T-helper 17 cell (primary cell): ENCODE results near the gene CD300A. TPM values are rescaled to one million over a fixed set of nuclear protein-coding genes. Genes with fewer than 3 reads are reported as not detected.

Experiments used
- ATAC-seq: fragments of 150-1000 bp; cut with Tn5 transposase; 2 replicates; pipeline ENCODE4 v1.10.0; 2021; ENCODE audit warnings: mild to moderate bottlenecking, moderate library complexity
- DNase-seq, 3 donors: peaks; one replicate each; pipeline versions ENCODE4 v3.0.0 to v3.0.0-alpha.2; 2020 to 2021
- H3K9me3 ChIP-seq: one replicate; pipeline ENCODE4 v1.7.0; 2013; ENCODE audit warnings: low read length, mild to moderate bottlenecking; ENCODE audit not compliant: control insufficient read depth, poor library complexity, severe bottlenecking
- H3K27ac Mint-ChIP-seq: one replicate; pipeline ENCODE4 v1.8.0; 2022; ENCODE audit warnings: mild to moderate bottlenecking, moderate library complexity, mixed read lengths
- H3K27me3 Mint-ChIP-seq: one replicate; pipeline ENCODE4 v1.8.0; 2022; ENCODE audit warnings: mixed read lengths
- H3K36me3 Mint-ChIP-seq: one replicate; pipeline ENCODE4 v1.8.0; 2022; ENCODE audit warnings: low read depth, mixed read lengths
- H3K4me1 Mint-ChIP-seq: one replicate; pipeline ENCODE4 v1.8.0; 2022; ENCODE audit warnings: mild to moderate bottlenecking, mixed read lengths
- H3K4me3 Mint-ChIP-seq: one replicate; pipeline ENCODE4 v1.8.0; 2022; ENCODE audit warnings: mild to moderate bottlenecking, moderate library complexity, mixed read lengths
- total RNA-seq, 4 donors: library from RNA in 2 of 4; stranded (reverse) in 2 of 4; gene quantifications; one replicate each; pipeline ENCODE4 v1.2.3 and lab custom pipeline; 2022 to 2026

Gene CD300A
- 1 to 10 TPM; 2.4 to 9.6 TPM for total RNA-seq
- total RNA-seq (lab: John Stamatoyannopoulos, UW): 2.4 to 13.5 reads per million in 2 donors

DNA sequence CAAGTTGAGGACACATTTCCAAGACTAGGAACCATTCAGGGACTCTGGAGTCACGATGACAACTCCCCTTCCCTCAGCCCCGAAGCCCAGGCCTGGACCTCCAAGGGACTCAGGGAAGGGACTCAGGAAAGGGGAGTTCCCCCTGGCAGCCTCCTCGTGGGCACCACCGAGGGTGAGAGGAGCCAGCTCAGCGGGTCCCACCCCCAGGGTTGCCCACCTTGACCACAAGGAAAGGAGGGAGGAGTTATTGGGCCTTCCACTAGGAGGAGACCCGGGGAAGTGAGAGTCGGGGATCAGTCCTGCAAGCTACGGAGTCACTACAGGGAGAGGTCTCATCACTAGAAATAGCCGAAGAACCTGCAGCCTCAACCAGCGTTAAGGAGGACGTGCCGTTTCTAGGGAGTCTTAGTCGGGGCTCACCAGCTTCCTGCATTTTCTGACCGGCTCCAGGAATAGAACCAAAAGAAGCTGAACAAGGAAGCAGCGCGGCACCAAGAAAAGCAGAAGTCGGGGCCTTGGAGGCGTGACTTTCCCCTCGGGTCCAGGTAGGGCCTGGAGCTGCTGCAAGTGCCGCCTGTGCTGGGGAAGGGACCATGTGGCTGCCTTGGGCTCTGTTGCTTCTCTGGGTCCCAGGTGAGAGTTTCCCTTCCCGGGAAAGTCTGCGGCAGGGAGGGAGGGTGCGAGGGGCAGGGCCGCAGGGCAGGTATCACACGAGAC, at the start of gene CD300A:
CD300A (plus strand) TSS at position 524 of the 717 bp plus-strand sequence; CDS start at position 594, 70 bp downstream.
- no peak for DNase-seq
- no peak for ATAC-seq
- H3K4me3 Mint-ChIP-seq: no peak within 1 kb of the TSS

DNA sequence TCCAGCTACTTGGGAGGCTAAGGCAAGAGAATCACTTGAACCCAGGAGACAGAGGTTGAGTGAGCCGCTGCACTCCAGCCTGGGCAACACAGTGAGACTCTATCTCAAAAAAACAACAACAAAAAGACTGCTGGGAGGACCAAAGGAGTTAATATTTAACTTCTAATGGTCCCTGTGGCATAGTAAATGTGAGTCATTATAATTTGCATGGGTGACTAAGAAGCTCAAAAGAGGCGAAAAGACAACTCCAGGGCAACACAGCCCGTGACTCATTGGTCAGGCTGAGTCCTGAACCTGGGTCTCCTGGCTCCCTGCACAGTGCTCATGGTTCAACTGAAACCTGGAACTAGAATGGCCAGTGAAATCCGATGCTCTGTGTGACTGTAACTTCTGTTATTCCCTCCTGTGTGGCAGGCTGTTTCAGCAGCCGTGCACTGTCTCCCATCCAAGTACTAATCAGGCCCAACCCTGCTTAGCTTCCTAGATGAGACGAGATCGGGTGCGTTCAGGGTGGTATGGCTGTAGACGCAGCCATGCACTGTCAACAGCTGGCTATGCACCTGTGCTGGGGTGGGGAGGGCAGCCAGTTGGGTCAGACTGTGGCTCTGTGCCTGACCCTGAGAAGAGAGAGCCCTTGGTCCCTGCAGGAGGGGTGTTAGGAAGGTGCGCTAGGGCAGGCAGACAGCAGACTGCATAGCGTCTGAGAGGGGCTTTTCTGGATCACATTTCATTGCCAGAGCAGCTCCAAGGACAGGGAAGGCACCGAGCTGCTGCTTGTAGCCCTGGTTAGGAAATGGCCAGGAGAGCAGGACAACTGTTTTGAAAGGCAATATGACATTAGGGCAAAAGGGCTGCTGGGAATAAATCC, 49.0 kb upstream of the CD300A start:
- H3K27ac Mint-ChIP-seq: no peak overlapping the region
- no peak overlapping the region for H3K4me3 Mint-ChIP-seq
- H3K27me3 Mint-ChIP-seq: peaks cover 47% of the 10 kb centered on the region
- no peak for DNase-seq
- H3K4me1 Mint-ChIP-seq: peaks cover 4% of the 10 kb centered on the region
- no peaks in the 10 kb centered on the region for H3K9me3 ChIP-seq
- no peak for ATAC-seq
- no peaks in the 10 kb centered on the region for H3K36me3 Mint-ChIP-seq

More for the DNA sequence above, at the start of gene CD300A:
- no peaks in the 10 kb centered on the region for H3K9me3 ChIP-seq
- no peaks in the 10 kb centered on the region for H3K36me3 Mint-ChIP-seq
- peaks cover 34% of the 10 kb centered on the region for H3K4me1 Mint-ChIP-seq
- no peak within 1 kb of the TSS for H3K27ac Mint-ChIP-seq
- no peaks in the 10 kb centered on the region for H3K27me3 Mint-ChIP-seq

GRCh38 chr17:74419928-74420411, 46.5 kb upstream of the CD300A start:
- H3K36me3 Mint-ChIP-seq: no peaks in the 10 kb centered on the region
- peaks cover 4% of the 10 kb centered on the region for H3K4me1 Mint-ChIP-seq
- peaks cover 51% of the 10 kb centered on the region for H3K27me3 Mint-ChIP-seq
- ATAC-seq (no peak), DNase-seq (no peak)
- H3K27ac Mint-ChIP-seq: no peak overlapping the region
- no peak overlapping the region for H3K4me3 Mint-ChIP-seq
- H3K9me3 ChIP-seq: no peaks in the 10 kb centered on the region

GRCh38 chr17:74424117-74424516, 42.3 kb upstream of the CD300A start:
- Mint-ChIP-seq H3K27ac (no peak overlapping the region), H3K36me3 (no peaks in the 10 kb centered on the region), H3K4me3 (no peak overlapping the region), H3K27me3 (peaks cover 58% of the 10 kb centered on the region), H3K4me1 (peaks cover 4% of the 10 kb centered on the region)
- no peaks in the 10 kb centered on the region for H3K9me3 ChIP-seq
- DNase-seq (no peak), ATAC-seq (no peak)

GRCh38 chr17:74424657-74425056, 41.8 kb upstream of the CD300A start:
- DNase-seq (no peak), ATAC-seq (no peak)

DNA sequence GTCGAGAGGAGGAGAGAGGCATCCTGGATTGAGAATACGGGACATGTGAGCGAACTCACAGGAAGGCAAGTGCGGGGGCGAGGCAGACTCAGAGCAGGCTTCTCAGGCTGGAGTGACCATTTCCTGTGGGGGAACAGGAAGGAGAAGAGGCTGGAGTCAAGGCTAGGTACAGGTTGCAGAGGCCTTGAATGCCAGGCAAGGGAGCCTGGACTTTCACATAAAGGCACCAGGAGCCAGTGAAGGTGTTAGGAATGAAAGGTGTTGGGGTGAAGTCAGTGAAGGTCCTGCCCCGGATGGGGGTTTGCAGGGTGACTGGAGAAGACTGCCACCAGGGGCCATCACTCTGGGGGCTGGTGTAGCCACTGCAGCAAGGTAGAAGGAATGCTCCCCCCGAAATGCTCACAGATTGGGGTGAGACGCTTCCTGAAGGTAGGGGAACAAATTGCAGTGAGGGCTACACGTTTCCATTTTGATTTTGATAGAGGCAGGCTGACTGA, 39.8 kb upstream of the CD300A start:
- ATAC-seq (no peak), DNase-seq (no peak)
- Mint-ChIP-seq H3K36me3 (no peaks in the 10 kb centered on the region), H3K4me1 (peaks cover 3% of the 10 kb centered on the region), H3K27me3 (peaks cover 53% of the 10 kb centered on the region), H3K4me3 (no peak overlapping the region), H3K27ac (no peak overlapping the region)
- H3K9me3 ChIP-seq: no peaks in the 10 kb centered on the region

More at GRCh38 chr17:74424657-74425056, 41.8 kb upstream of the CD300A start:
- H3K9me3 ChIP-seq: no peaks in the 10 kb centered on the region
- H3K36me3 Mint-ChIP-seq: no peaks in the 10 kb centered on the region
- peak overlapping the region; percentile 59 for H3K27ac Mint-ChIP-seq
- peaks cover 62% of the 10 kb centered on the region for H3K27me3 Mint-ChIP-seq
- H3K4me3 Mint-ChIP-seq: no peak overlapping the region
- H3K4me1 Mint-ChIP-seq: peaks cover 2% of the 10 kb centered on the region

- no peak overlapping the region for H3K4me3 Mint-ChIP-seq
- ATAC-seq: no peak
- no peaks in the 10 kb centered on the region for H3K36me3 Mint-ChIP-seq
- no peak for DNase-seq
- no peaks in the 10 kb centered on the region for H3K9me3 ChIP-seq
- H3K4me1 Mint-ChIP-seq: peaks cover 3% of the 10 kb centered on the region
- H3K27me3 Mint-ChIP-seq: peaks cover 53% of the 10 kb centered on the region
- no peak overlapping the region for H3K27ac Mint-ChIP-seq
Measured at GRCh38 chr17:74427048-74427762, 39.2 kb upstream of the CD300A start.

DNA sequence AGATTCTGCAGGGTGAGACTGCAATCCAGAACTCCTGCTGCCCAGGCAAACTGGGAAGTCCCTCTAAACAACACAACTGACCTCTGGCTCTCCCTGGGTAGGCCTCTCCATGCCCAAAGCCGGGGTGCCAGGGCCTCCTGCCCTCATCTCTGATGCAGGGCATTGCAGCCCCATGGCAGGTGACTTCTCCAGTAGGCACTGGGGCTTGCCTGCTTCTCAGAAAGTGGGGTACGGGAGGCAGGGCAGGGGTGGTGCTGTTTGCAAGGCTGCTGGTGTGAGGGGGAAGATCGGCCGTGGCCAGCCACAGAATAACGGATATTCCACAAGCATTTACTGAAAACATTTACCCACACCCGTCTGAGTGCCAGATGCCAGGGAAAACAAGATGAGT, 38.7 kb upstream of the CD300A start:
- Mint-ChIP-seq H3K27ac (no peak overlapping the region), H3K27me3 (peaks cover 47% of the 10 kb centered on the region), H3K4me3 (no peak overlapping the region), H3K36me3 (no peaks in the 10 kb centered on the region), H3K4me1 (peaks cover 3% of the 10 kb centered on the region)
- H3K9me3 ChIP-seq: no peaks in the 10 kb centered on the region
- ATAC-seq (no peak), DNase-seq (no peak)

- Mint-ChIP-seq H3K4me3 (peak overlapping the region; percentile 49), H3K27ac (no peak overlapping the region), H3K4me1 (peaks cover 3% of the 10 kb centered on the region), H3K36me3 (peaks cover 4% of the 10 kb centered on the region), H3K27me3 (peaks cover 45% of the 10 kb centered on the region)
- DNase-seq (no peak), ATAC-seq (no peak)
- no peaks in the 10 kb centered on the region for H3K9me3 ChIP-seq
Measured at GRCh38 chr17:74429604-74430384, 36.6 kb upstream of the CD300A start.

- Mint-ChIP-seq H3K27ac (no peak overlapping the region), H3K36me3 (peaks cover 4% of the 10 kb centered on the region), H3K4me3 (peak overlapping the region; percentile 49), H3K4me1 (peaks cover 3% of the 10 kb centered on the region), H3K27me3 (peaks cover 43% of the 10 kb centered on the region)
- no peak for ATAC-seq
- DNase-seq: no peak
- H3K9me3 ChIP-seq: no peaks in the 10 kb centered on the region
Measured at GRCh38 chr17:74430385-74430705, 36.1 kb upstream of the CD300A start.

- Mint-ChIP-seq H3K27ac (no peak overlapping the region), H3K4me3 (peak overlapping the region; percentile 69), H3K4me1 (peaks cover 3% of the 10 kb centered on the region), H3K36me3 (peaks cover 4% of the 10 kb centered on the region), H3K27me3 (peaks cover 43% of the 10 kb centered on the region)
- H3K9me3 ChIP-seq: no peaks in the 10 kb centered on the region
- ATAC-seq (no peak), DNase-seq (no peak)
Measured at GRCh38 chr17:74430706-74431567, 35.5 kb upstream of the CD300A start.
